Smooth muscle cell (in vitro differentiated cells): ENCODE measurements around the gene DYRK2. TPM values are rescaled to one million over a fixed set of nuclear protein-coding genes. Genes with fewer than 3 reads are reported as not detected.
"Not testable (repeated sequence)": the region's sequence is repeated elsewhere in the genome, so short reads cannot be mapped to it uniquely, and the experiment has no call there.

Source experiments
- DNase-seq: peaks from one replicate; lab custom pipeline; 2025; ENCODE audit not compliant: unreplicated experiment; lab: John Stamatoyannopoulos, UW
- H2AFZ ChIP-seq: fragments of 200-600 bp; sonication (generic); 2 replicates; pipeline ENCODE4 v1.6.0; 2016; ENCODE audit warnings: antibody characterized with exemption, low read depth, mild to moderate bottlenecking
- H3F3A ChIP-seq: fragments of 200-600 bp; sonication (generic); 2 replicates; pipeline ENCODE4 v1.6.0; 2017; ENCODE audit warnings: antibody characterized with exemption, low read depth
- H3K27ac ChIP-seq: fragments of 200-600 bp; sonication (generic); 2 replicates; pipeline ENCODE4 v1.5.1; 2016; ENCODE audit warnings: low read depth, mild to moderate bottlenecking
- H3K27me3 ChIP-seq: fragments of 200-600 bp; sonication (generic); 2 replicates; pipeline ENCODE4 v1.6.1; 2016; ENCODE audit warnings: low read depth, mild to moderate bottlenecking
- H3K36me3 ChIP-seq: fragments of 200-600 bp; sonication (generic); 2 replicates; pipeline ENCODE4 v1.5.1; 2016; ENCODE audit warnings: low read depth
- H3K4me1 ChIP-seq: fragments of 200-600 bp; sonication (generic); 2 replicates; pipeline ENCODE4 v1.5.1; 2016; ENCODE audit warnings: low read depth
- H3K4me2 ChIP-seq: fragments of 200-600 bp; sonication (generic); 2 replicates; pipeline ENCODE4 v1.6.0; 2016; ENCODE audit warnings: mild to moderate bottlenecking
- H3K4me3 ChIP-seq: fragments of 200-600 bp; sonication (generic); 2 replicates; pipeline ENCODE4 v1.5.1; 2016; ENCODE audit warnings: mild to moderate bottlenecking
- H3K79me2 ChIP-seq: fragments of 200-600 bp; sonication (generic); 2 replicates; pipeline ENCODE4 v1.6.0; 2016; ENCODE audit warnings: low read depth, mild to moderate bottlenecking
- H3K9ac ChIP-seq: fragments of 200-600 bp; sonication (generic); 2 replicates; pipeline ENCODE4 v1.6.0; 2016; ENCODE audit warnings: low read depth
- H3K9me3 ChIP-seq: fragments of 200-600 bp; sonication (generic); replicated peaks from 2 replicates; pipeline ENCODE4 v1.5.1; 2016; ENCODE audit warnings: low read depth
- H4K20me1 ChIP-seq: fragments of 200-600 bp; sonication (generic); 2 replicates; pipeline ENCODE4 v1.6.0; 2016; ENCODE audit warnings: low read depth
- CTCF ChIP-seq: fragments of 200-600 bp; sonication (generic); IDR thresholded peaks from 2 replicates; pipeline ENCODE4 v1.5.1; 2017; ENCODE audit warnings: borderline replicate concordance, mild to moderate bottlenecking, antibody characterized with exemption; ENCODE audit not compliant: insufficient read depth, poor library complexity, severe bottlenecking
- WGBS: methylation state at CpG from one replicate; pipeline ENCODE4 v1.1.7; 2016; ENCODE audit warnings: low lambda C conversion rate; 5-methylcytosine and 5-hydroxymethylcytosine counted together
- polyA plus RNA-seq: library from polyadenylated mRNA; unstranded; fragments of >200 nt; fragmentation: Nextera tagmentation; extraction: Ambion mirVana; gene quantifications from 2 replicates; pipeline ENCODE4 v1.2.1, GENCODE V29; 2016
- total RNA-seq: library from RNA; depleted of rRNA; stranded (reverse); fragments of >200 nt; gene quantifications from 2 replicates; pipeline ENCODE4 v1.2.3, GENCODE V29; 2014

The DYRK2 gene
- total and polyA plus RNA-seq, 2 experiments from 2014 or later, result 44.0 to 64.1 TPM

- WGBS, result 82% methylated on average over 6 of the region's 6 CpGs
- no peaks in the 10 kb centered on the region for H3K9me3 ChIP-seq
- peak overlapping the region; percentile 88 for H3K27ac ChIP-seq
- no peaks in the 10 kb centered on the region for H3K27me3 ChIP-seq
- peaks cover 26% of the 10 kb centered on the region for H3F3A ChIP-seq
- no peak for DNase-seq
- no peaks in the 10 kb centered on the region for H3K36me3 ChIP-seq
- peak overlapping the region; percentile 11 for H3K9ac ChIP-seq
- no peaks in the 10 kb centered on the region for H4K20me1 ChIP-seq
- TF ChIP-seq CTCF, result no peak
- H3K4me3 ChIP-seq, result no peak overlapping the region
- H3K4me2 ChIP-seq, result no peak overlapping the region
- H3K4me1 ChIP-seq, result peaks cover 10% of the 10 kb centered on the region
- no peak overlapping the region for H2AFZ ChIP-seq
- peaks cover 10% of the 10 kb centered on the region for H3K79me2 ChIP-seq
Measured at GRCh38 chr12:67669217-67669933, 20.8 kb downstream of the DYRK2 start.

- Histone ChIP-seq H3K4me1 (peaks cover 10% of the 10 kb centered on the region), H3K79me2 (peaks cover 3% of the 10 kb centered on the region), H3K4me2 (peak overlapping the region; percentile 32), H3F3A (peaks cover 24% of the 10 kb centered on the region), H3K4me3 (no peak overlapping the region), H2AFZ (no peak overlapping the region), H3K36me3 (no peaks in the 10 kb centered on the region), H3K9ac (peak overlapping the region; percentile 11), H4K20me1 (no peaks in the 10 kb centered on the region), H3K27ac (peak overlapping the region; percentile 88), H3K9me3 (no peaks in the 10 kb centered on the region), H3K27me3 (no peaks in the 10 kb centered on the region)
- WGBS, result 33% methylated on average over 4 of the region's 4 CpGs
- no peak for TF ChIP-seq CTCF
- no peak for DNase-seq
Measured at GRCh38 chr12:67669934-67670631, 21.5 kb downstream of the DYRK2 start.

- Histone ChIP-seq H3K79me2 (no peaks in the 10 kb centered on the region), H3K4me2 (peak overlapping the region; percentile 22), H3K36me3 (no peaks in the 10 kb centered on the region), H3K4me3 (no peak overlapping the region), H2AFZ (no peak overlapping the region), H3K27me3 (no peaks in the 10 kb centered on the region), H3K9me3 (no peaks in the 10 kb centered on the region), H3K4me1 (peaks cover 15% of the 10 kb centered on the region), H3F3A (peaks cover 36% of the 10 kb centered on the region), H3K27ac (peak overlapping the region; percentile 88), H4K20me1 (no peaks in the 10 kb centered on the region), H3K9ac (no peak overlapping the region)
- no peak for DNase-seq
- 16% methylated on average over 2 of the region's 2 CpGs for WGBS
- no peak for TF ChIP-seq CTCF
Measured at GRCh38 chr12:67671419-67671818, 22.9 kb downstream of the DYRK2 start.

GRCh38 chr12:67671892-67672291 lies 23.3 kb downstream of the DYRK2 start:
- no peak overlapping the region for H3K4me3 ChIP-seq
- WGBS, result 84% methylated on average over 3 of the region's 3 CpGs
- peak overlapping the region; percentile 2 for H3K9ac ChIP-seq
- H3K36me3 ChIP-seq, result no peaks in the 10 kb centered on the region
- no peaks in the 10 kb centered on the region for H3K27me3 ChIP-seq
- peak overlapping the region; percentile 88 for H3K27ac ChIP-seq
- no peak for DNase-seq
- H3K9me3 ChIP-seq, result no peaks in the 10 kb centered on the region
- H3F3A ChIP-seq, result peaks cover 40% of the 10 kb centered on the region
- H3K4me1 ChIP-seq, result peaks cover 11% of the 10 kb centered on the region
- TF ChIP-seq CTCF, result no peak
- no peaks in the 10 kb centered on the region for H3K79me2 ChIP-seq
- H4K20me1 ChIP-seq, result no peaks in the 10 kb centered on the region
- H3K4me2 ChIP-seq, result peak overlapping the region; percentile 22
- no peak overlapping the region for H2AFZ ChIP-seq

- H3K9me3 ChIP-seq, H4K20me1 ChIP-seq, H3K4me2 ChIP-seq, H3K9ac ChIP-seq, H3K4me3 ChIP-seq, H3K79me2 ChIP-seq, DNase-seq, H2AFZ ChIP-seq, H3K4me1 ChIP-seq, H3K36me3 ChIP-seq, H3K27me3 ChIP-seq: not testable (repeated sequence)
- H3F3A ChIP-seq, result peaks cover 37% of the 10 kb centered on the region
- H3K27ac ChIP-seq, result peak overlapping the region; percentile 88
- WGBS, result 47% methylated on average over 2 of the region's 2 CpGs
Measured at GRCh38 chr12:67672507-67672906, 24.0 kb downstream of the DYRK2 start.
